ENCODE results near the gene GCSAM. TPM values are rescaled to one million over a fixed set of nuclear protein-coding genes. Genes with fewer than 3 reads are reported as not detected.

The GCSAM gene
- total RNA-seq, 4 donors from 2014 or later, result 0.52 to 1.8 (median 0.91) TPM; not detected in 1

DNA sequence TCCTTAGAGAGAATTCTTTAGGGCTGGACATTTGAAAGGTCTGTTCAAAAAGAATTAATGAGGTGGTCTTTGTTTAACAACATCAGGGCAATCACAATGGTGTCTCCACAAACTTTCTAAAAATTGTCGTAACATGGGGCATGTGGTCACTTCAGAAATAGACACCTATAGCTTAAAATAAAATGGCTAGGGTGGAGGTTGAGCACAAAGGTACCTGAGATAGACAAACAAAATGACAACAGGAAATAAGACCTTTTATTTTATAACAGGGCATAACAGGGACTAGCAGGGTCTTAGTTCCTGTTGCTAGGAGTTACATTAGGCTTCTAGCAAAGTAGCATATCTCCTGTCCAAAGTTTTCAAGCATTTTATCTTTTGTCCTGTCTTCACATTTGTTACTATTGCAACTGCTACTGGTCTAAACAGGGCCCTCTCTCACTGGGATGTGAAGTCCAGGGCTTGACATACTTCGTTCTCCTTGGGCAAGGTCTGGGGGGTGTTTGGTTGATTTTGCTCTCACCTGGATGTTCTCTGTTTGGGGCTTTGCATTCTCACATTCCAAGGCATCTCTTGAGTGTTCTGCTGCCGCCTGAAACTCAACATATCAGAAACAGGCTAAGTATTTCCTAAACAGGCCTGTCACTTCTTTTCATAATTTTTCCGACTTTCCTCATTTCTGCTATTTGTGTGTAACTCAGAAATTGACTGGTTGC is 3.0 kb downstream of the GCSAM start:
- DNase-seq (ENCODE audit: low spot score in 2 of 2), result no peak
- TF ChIP-seq, protein P1, sequence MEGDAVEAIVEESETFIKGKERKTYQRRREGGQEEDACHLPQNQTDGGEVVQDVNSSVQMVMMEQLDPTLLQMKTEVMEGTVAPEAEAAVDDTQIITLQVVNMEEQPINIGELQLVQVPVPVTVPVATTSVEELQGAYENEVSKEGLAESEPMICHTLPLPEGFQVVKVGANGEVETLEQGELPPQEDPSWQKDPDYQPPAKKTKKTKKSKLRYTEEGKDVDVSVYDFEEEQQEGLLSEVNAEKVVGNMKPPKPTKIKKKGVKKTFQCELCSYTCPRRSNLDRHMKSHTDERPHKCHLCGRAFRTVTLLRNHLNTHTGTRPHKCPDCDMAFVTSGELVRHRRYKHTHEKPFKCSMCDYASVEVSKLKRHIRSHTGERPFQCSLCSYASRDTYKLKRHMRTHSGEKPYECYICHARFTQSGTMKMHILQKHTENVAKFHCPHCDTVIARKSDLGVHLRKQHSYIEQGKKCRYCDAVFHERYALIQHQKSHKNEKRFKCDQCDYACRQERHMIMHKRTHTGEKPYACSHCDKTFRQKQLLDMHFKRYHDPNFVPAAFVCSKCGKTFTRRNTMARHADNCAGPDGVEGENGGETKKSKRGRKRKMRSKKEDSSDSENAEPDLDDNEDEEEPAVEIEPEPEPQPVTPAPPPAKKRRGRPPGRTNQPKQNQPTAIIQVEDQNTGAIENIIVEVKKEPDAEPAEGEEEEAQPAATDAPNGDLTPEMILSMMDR (IDR thresholded peaks at IDR 0.05), result no peak
- no peak for TF ChIP-seq POLR2A (IDR thresholded peaks at IDR 0.05)
- no peak overlapping the region for H3K4me3 ChIP-seq (ENCODE audit: low read depth, poor library complexity, severe bottlenecking)
- intact Hi-C loops (cut with DNase I; ENCODE audit: low total_unique reads), result no loop called here
- 91 to 92% methylated on average over 4 of the region's 4 CpGs for WGBS, 2 donors

DNA sequence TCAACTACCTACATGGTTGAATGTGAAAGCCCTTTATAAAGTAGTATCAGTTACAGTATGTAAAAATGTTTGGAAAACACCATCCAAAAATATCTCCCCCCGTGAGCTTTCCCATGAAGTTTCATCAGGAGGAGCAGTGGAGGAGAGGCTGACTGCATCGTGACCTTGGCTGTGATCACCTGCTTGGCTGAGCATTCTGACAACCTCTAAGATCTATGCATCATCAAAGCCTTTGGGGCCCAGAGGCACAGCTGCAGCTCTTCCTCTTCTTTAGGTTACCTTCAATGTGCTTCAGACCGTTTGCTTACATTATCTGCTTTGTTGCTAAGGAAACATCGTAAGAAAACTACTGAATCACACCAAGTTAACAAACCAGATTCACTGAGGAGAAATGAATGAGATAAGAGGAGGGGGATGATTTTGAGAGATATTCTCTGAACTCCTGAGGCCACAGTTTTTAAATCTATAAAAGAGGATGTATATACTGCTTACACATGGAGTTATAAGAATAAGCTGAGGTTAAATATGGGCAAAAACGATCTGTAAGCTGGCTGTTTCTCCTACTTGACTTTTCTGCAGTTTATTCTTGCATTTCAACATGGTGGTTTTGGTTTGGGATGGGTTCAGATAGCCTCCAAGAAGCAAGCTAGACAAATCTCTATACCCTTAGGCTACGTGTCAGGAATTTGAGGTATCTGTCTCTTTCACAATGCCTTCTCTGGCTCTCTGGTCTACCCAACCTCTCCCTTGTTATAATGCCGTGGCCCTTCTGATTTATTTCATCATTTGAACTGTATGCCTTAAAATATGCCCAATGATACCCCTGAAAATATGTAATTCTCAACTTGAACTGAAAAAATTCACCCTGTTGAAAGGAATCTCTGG is 4.0 kb downstream of the GCSAM start:
- intact Hi-C loops (cut with DNase I; ENCODE audit: low total_unique reads), result no loop called here
- TF ChIP-seq, protein P1 (IDR thresholded peaks at IDR 0.05), result no peak
- TF ChIP-seq POLR2A (IDR thresholded peaks at IDR 0.05), result no peak
- no peak overlapping the region for H3K4me3 ChIP-seq (ENCODE audit: low read depth, poor library complexity, severe bottlenecking)
- WGBS, 2 donors, result 40 to 55% methylated on average over 7 of the region's 7 CpGs
- no peak for DNase-seq (ENCODE audit: low spot score in 2 of 2)

DNA sequence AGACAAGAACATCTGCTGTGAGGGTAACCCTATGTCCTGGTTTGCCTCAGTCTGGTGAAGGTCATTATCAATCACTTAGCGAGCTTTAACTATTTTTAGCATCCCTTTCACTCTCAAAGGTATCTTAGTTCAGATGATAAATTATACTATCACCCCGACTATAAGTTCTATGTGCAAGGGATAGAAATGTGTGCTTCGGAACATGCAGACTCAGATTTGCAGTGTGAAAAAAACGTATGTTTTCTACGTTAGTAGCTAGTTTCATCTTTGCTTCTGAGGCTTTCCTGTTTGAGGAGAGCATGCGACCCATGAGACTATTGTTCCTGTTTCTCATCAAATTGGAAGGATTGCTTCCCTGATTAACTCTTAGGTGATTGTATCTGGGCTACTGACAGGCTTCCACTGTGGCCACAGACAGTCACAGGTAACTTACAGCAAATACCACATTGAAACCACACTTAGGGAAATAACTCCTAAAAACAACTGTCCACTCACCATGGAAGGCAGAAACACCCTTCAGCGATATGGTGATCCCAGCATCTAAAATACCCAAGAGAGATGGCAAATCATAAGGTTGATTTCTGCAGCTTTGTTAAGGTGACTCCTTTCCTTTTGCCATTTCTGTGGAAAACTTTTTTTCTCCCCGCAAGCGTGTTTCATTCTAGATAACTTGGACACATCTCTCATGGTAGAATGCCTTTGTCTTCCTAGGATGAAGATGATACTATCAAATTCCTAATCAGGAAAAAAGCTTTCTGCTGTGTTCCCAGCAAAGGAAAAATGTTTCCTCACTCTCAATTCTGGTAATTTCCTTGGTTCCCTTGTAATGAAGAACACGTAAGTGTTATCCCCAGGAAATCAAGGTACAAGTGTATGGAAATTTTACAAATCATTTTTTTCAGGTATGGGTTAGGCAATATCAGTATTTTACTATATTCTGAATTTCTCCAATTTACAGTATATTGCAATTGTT is 5.2 kb downstream of the GCSAM start:
- intact Hi-C loops (cut with DNase I; ENCODE audit: low total_unique reads), result no loop called here
- 74 to 75% methylated on average over 10 of the region's 10 CpGs for WGBS, 2 donors

DNA sequence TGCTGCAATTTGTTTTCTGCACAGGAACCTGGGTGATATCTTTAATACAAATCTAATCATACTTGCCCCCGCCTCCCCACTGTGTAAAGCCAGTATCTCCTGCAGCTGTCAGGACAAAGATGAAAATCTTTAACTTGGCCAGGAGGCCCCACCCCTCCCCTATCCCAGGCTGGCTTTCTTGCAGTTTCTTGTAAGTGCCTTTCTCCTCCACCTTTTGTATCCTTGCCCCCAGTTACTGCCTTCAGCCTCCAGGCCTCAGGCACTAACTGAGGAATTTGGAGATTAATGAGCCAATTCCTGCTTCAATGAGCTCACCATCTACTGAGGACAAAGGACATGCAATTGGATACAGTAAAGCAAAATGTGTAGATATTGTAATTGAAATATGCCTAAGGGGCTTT is 6.5 kb downstream of the GCSAM start:
- intact Hi-C loops (cut with DNase I; ENCODE audit: low total_unique reads), result no loop called here
- TF ChIP-seq, protein P1 (IDR thresholded peaks at IDR 0.05), result no peak
- TF ChIP-seq POLR2A (IDR thresholded peaks at IDR 0.05), result no peak
- no peak overlapping the region for H3K4me3 ChIP-seq (ENCODE audit: low read depth, poor library complexity, severe bottlenecking)
- DNase-seq (ENCODE audit: low spot score in 2 of 2), result no peak
- 57 to 67% methylated on average over 1 of the region's 1 CpG for WGBS, 2 donors

More for the DNA sequence above, 5.2 kb downstream of the GCSAM start:
- no peak for TF ChIP-seq POLR2A (IDR thresholded peaks at IDR 0.05)
- TF ChIP-seq, protein P1 (IDR thresholded peaks at IDR 0.05), result no peak
- H3K4me3 ChIP-seq (ENCODE audit: low read depth, poor library complexity, severe bottlenecking), result no peak overlapping the region
- no peak for DNase-seq (ENCODE audit: low spot score in 2 of 2)

DNA sequence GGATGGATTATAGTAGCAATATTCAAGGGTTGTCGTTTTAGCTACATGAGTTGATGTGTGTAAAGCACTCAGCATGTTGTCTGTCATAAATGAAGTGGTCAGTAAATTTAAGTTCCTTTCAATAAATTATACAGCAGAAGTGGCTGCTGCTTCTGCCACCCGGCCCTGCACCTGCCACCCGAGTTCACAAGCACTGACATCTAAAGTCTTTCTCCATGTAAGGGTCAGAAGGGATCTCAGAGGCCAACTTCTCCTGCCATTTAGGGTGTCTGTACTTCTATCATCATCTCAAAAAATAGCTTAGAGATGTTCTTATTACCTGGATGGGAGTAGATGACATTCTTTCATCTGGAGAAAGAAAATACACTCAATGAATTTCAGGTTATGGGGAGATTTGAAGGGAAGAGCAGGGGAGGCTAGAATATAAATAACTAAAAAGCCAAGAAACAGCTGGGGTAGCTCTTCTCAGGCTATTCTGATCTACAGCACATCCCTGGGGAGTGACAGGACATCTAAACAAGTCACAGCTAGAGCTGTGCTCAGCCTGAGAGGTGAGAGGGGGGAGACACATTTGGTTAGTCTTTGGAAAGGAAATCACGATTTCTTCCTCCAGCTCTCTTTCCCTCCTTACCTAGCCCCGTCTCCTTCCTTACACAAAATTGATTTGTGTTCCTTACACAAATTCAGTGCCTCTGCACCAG is 8.0 kb downstream of the GCSAM start:
- no peak overlapping the region for H3K4me3 ChIP-seq (ENCODE audit: low read depth, poor library complexity, severe bottlenecking)
- WGBS, 2 donors, result 80 to 82% methylated on average over 5 of the region's 5 CpGs
- no peak for DNase-seq (ENCODE audit: low spot score in 2 of 2)
- intact Hi-C loops (cut with DNase I; ENCODE audit: low total_unique reads), result no loop called here
- TF ChIP-seq, protein P1 (IDR thresholded peaks at IDR 0.05), result no peak
- no peak for TF ChIP-seq POLR2A (IDR thresholded peaks at IDR 0.05)

Data from lower leg skin (tissue), 4 donors.